T-helper 2 cell treated with Interferon-gamma antibody and Interleukin-4, amounts not matched to agents 5 μg/mL and 100 μg/mL, for 36 hours (primary cell): ENCODE measurements around the gene MTMR1.

Source experiments
- DNase-seq: peaks from one replicate; pipeline ENCODE4 v3.0.0; 2021; ENCODE audit warnings: low spot score
- H3K27ac Mint-ChIP-seq: one replicate; pipeline ENCODE4 v1.8.0; 2021; ENCODE audit warnings: mild to moderate bottlenecking, mixed read lengths
- H3K27me3 Mint-ChIP-seq: one replicate; pipeline ENCODE4 v1.8.0; 2021; ENCODE audit warnings: low read depth, mixed read lengths
- H3K36me3 Mint-ChIP-seq: one replicate; pipeline ENCODE4 v1.8.0; 2021; ENCODE audit warnings: low read depth, mixed read lengths
- H3K4me1 Mint-ChIP-seq: one replicate; pipeline ENCODE4 v1.8.0; 2021; ENCODE audit warnings: low read depth, mixed read lengths
- H3K4me3 Mint-ChIP-seq: one replicate; pipeline ENCODE4 v1.8.0; 2022; ENCODE audit warnings: mild to moderate bottlenecking, moderate library complexity, mixed read lengths
- H3K9me3 Mint-ChIP-seq: one replicate; pipeline ENCODE4 v1.8.0; 2021; ENCODE audit warnings: mixed read lengths

MTMR1 gene

GRCh38 chrX:150683536-150684146 is 9.6 kb upstream of the MTMR1 start:
- no peak for DNase-seq
- Mint-ChIP-seq H3K27ac (no peak overlapping the region), H3K4me3 (no peak overlapping the region), H3K36me3 (no peaks in the 10 kb centered on the region), H3K27me3 (no peaks in the 10 kb centered on the region), H3K9me3 (no peaks in the 10 kb centered on the region), H3K4me1 (peaks cover 2% of the 10 kb centered on the region)

- Mint-ChIP-seq H3K27ac (no peak overlapping the region), H3K4me1 (peaks cover 19% of the 10 kb centered on the region), H3K36me3 (peaks cover 8% of the 10 kb centered on the region), H3K4me3 (no peak overlapping the region), H3K9me3 (no peaks in the 10 kb centered on the region), H3K27me3 (no peaks in the 10 kb centered on the region)
- DNase-seq: no peak
Measured at GRCh38 chrX:150688911-150689451, 4.2 kb upstream of the MTMR1 start.

GRCh38 chrX:150690126-150690525 is 3.1 kb upstream of the MTMR1 start:
- Mint-ChIP-seq H3K27me3 (no peaks in the 10 kb centered on the region), H3K36me3 (peaks cover 10% of the 10 kb centered on the region), H3K9me3 (no peaks in the 10 kb centered on the region), H3K27ac (no peak overlapping the region), H3K4me1 (peaks cover 26% of the 10 kb centered on the region), H3K4me3 (no peak overlapping the region)
- DNase-seq: peak; percentile 6

GRCh38 chrX:150692296-150692695 is 900 bp upstream of the MTMR1 start:
- Mint-ChIP-seq H3K27ac (peak overlapping the region; percentile 90), H3K4me3 (peak overlapping the region; percentile 93), H3K36me3 (peaks cover 21% of the 10 kb centered on the region), H3K27me3 (no peaks in the 10 kb centered on the region), H3K9me3 (no peaks in the 10 kb centered on the region), H3K4me1 (peaks cover 46% of the 10 kb centered on the region)
- peak; percentile 15 for DNase-seq

GRCh38 chrX:150693725-150694574 is 754 bp downstream of the MTMR1 start:
- H3K27me3 Mint-ChIP-seq: no peaks in the 10 kb centered on the region
- H3K9me3 Mint-ChIP-seq: no peaks in the 10 kb centered on the region
- H3K36me3 Mint-ChIP-seq: peaks cover 21% of the 10 kb centered on the region
- H3K4me1 Mint-ChIP-seq: peaks cover 52% of the 10 kb centered on the region
- peak; percentile 61 for DNase-seq
- H3K4me3 Mint-ChIP-seq: peak overlapping the region; percentile 94
- peak overlapping the region; percentile 97 for H3K27ac Mint-ChIP-seq

GRCh38 chrX:150694738-150695410 is 1.7 kb downstream of the MTMR1 start:
- Mint-ChIP-seq H3K4me1 (peaks cover 50% of the 10 kb centered on the region), H3K36me3 (peaks cover 21% of the 10 kb centered on the region), H3K9me3 (no peaks in the 10 kb centered on the region), H3K27ac (peak overlapping the region; percentile 97), H3K4me3 (peak overlapping the region; percentile 94), H3K27me3 (no peaks in the 10 kb centered on the region)
- peak; percentile 54 for DNase-seq

GRCh38 chrX:150696331-150696730 is 3.1 kb downstream of the MTMR1 start:
- Mint-ChIP-seq H3K27ac (peak overlapping the region; percentile 41), H3K9me3 (no peaks in the 10 kb centered on the region), H3K27me3 (no peaks in the 10 kb centered on the region), H3K4me3 (peak overlapping the region; percentile 94), H3K36me3 (peaks cover 16% of the 10 kb centered on the region), H3K4me1 (peaks cover 45% of the 10 kb centered on the region)
- no peak for DNase-seq

- peak; percentile 10 for DNase-seq
- Mint-ChIP-seq H3K36me3 (peaks cover 16% of the 10 kb centered on the region), H3K4me3 (peak overlapping the region; percentile 51), H3K27me3 (no peaks in the 10 kb centered on the region), H3K9me3 (no peaks in the 10 kb centered on the region), H3K4me1 (peaks cover 41% of the 10 kb centered on the region), H3K27ac (peak overlapping the region; percentile 49)
Measured at GRCh38 chrX:150696866-150697265, 3.7 kb downstream of the MTMR1 start.

- H3K27ac Mint-ChIP-seq: peak overlapping the region; percentile 49
- peak; percentile 35 for DNase-seq
- H3K36me3 Mint-ChIP-seq: peaks cover 16% of the 10 kb centered on the region
- H3K9me3 Mint-ChIP-seq: no peaks in the 10 kb centered on the region
- no peaks in the 10 kb centered on the region for H3K27me3 Mint-ChIP-seq
- H3K4me3 Mint-ChIP-seq: peak overlapping the region; percentile 51
- peaks cover 36% of the 10 kb centered on the region for H3K4me1 Mint-ChIP-seq
Measured at GRCh38 chrX:150697641-150698040, 4.4 kb downstream of the MTMR1 start.

- no peaks in the 10 kb centered on the region for H3K27me3 Mint-ChIP-seq
- H3K4me3 Mint-ChIP-seq: no peak overlapping the region
- no peaks in the 10 kb centered on the region for H3K9me3 Mint-ChIP-seq
- peaks cover 39% of the 10 kb centered on the region for H3K4me1 Mint-ChIP-seq
- DNase-seq: no peak
- no peak overlapping the region for H3K27ac Mint-ChIP-seq
- peaks cover 23% of the 10 kb centered on the region for H3K36me3 Mint-ChIP-seq
Measured at GRCh38 chrX:150698981-150699380, 5.8 kb downstream of the MTMR1 start.

- Mint-ChIP-seq H3K27ac (no peak overlapping the region), H3K27me3 (no peaks in the 10 kb centered on the region), H3K4me1 (peaks cover 34% of the 10 kb centered on the region), H3K9me3 (no peaks in the 10 kb centered on the region), H3K4me3 (no peak overlapping the region), H3K36me3 (peaks cover 32% of the 10 kb centered on the region)
- no peak for DNase-seq
Measured at GRCh38 chrX:150700107-150700506, 6.9 kb downstream of the MTMR1 start.

- H3K27ac Mint-ChIP-seq: no peak overlapping the region
- no peak for DNase-seq
- no peaks in the 10 kb centered on the region for H3K27me3 Mint-ChIP-seq
- no peaks in the 10 kb centered on the region for H3K9me3 Mint-ChIP-seq
- no peak overlapping the region for H3K4me3 Mint-ChIP-seq
- H3K36me3 Mint-ChIP-seq: peaks cover 30% of the 10 kb centered on the region
- H3K4me1 Mint-ChIP-seq: peaks cover 25% of the 10 kb centered on the region
Measured at GRCh38 chrX:150701377-150701776, 8.2 kb downstream of the MTMR1 start.

- peak overlapping the region; percentile 1 for H3K27ac Mint-ChIP-seq
- H3K9me3 Mint-ChIP-seq: no peaks in the 10 kb centered on the region
- peaks cover 15% of the 10 kb centered on the region for H3K4me1 Mint-ChIP-seq
- no peak for DNase-seq
- no peak overlapping the region for H3K4me3 Mint-ChIP-seq
- H3K36me3 Mint-ChIP-seq: peaks cover 35% of the 10 kb centered on the region
- no peaks in the 10 kb centered on the region for H3K27me3 Mint-ChIP-seq
Measured at GRCh38 chrX:150702966-150703694, 9.9 kb downstream of the MTMR1 start.
